Stimulated activated CD8-positive, alpha-beta memory T cell treated with anti-CD3 and anti-CD28 coated beads, Interleukin-15, amount 100 ng/mL, for 1 hour (primary cell): ENCODE results near the gene FAM184A.
"Not testable (repeated sequence)": the region's sequence is repeated elsewhere in the genome, so short reads cannot be mapped to it uniquely, and the experiment has no call there.

Experiments
- DNase-seq: peaks from one replicate; pipeline ENCODE4 v3.0.0-alpha.2; 2020; ENCODE audit warnings: low read depth

Gene FAM184A

GRCh38 chr6:119009266-119009665 lies 69.2 kb downstream of the FAM184A start:
- not testable (repeated sequence) for DNase-seq

- no peak for DNase-seq
These were observed 71.5 kb downstream of the FAM184A start for GRCh38 chr6:119006974-119007373.

GRCh38 chr6:119002069-119002468 lies 76.4 kb downstream of the FAM184A start:
- no peak for DNase-seq

GRCh38 chr6:118999494-119000040 lies 78.9 kb downstream of the FAM184A start:
- DNase-seq = no peak

- DNase-seq = not testable (repeated sequence)
These were observed 81.0 kb downstream of the FAM184A start for GRCh38 chr6:118997426-118997825.

GRCh38 chr6:118996289-118996820 lies 82.1 kb downstream of the FAM184A start:
- no peak for DNase-seq

- DNase-seq = no peak
These were observed 84.6 kb downstream of the FAM184A start for GRCh38 chr6:118993803-118994251.

- no peak for DNase-seq
These were observed 85.1 kb downstream of the FAM184A start for GRCh38 chr6:118993358-118993757.

- no peak for DNase-seq
These were observed 86.2 kb downstream of the FAM184A start for GRCh38 chr6:118992186-118992795.

GRCh38 chr6:118986312-118986711 lies 92.2 kb downstream of the FAM184A start:
- no peak for DNase-seq

GRCh38 chr6:118985123-118985830 lies 93.2 kb downstream of the FAM184A start:
- no peak for DNase-seq

- DNase-seq = no peak
These were observed 94.1 kb downstream of the FAM184A start for GRCh38 chr6:118984342-118984741.

- DNase-seq = no peak
These were observed 95.9 kb downstream of the FAM184A start for GRCh38 chr6:118982575-118982911.

- DNase-seq = no peak
These were observed 96.4 kb downstream of the FAM184A start for GRCh38 chr6:118981884-118982574.

GRCh38 chr6:118980063-118980462 lies 98.4 kb downstream of the FAM184A start:
- no peak for DNase-seq

- no peak for DNase-seq
These were observed 103.7 kb downstream of the FAM184A start for GRCh38 chr6:118974790-118975189.

GRCh38 chr6:118971682-118972081 lies 106.8 kb downstream of the FAM184A start:
- DNase-seq = no peak

GRCh38 chr6:118970866-118971265 lies 107.6 kb downstream of the FAM184A start:
- no peak for DNase-seq

GRCh38 chr6:118968416-118968815 lies 110.0 kb downstream of the FAM184A start:
- no peak for DNase-seq

GRCh38 chr6:118967239-118967638 lies 111.2 kb downstream of the FAM184A start:
- no peak for DNase-seq

GRCh38 chr6:118965843-118966370 lies 112.6 kb downstream of the FAM184A start:
- no peak for DNase-seq

- no peak for DNase-seq
These were observed 113.1 kb downstream of the FAM184A start for GRCh38 chr6:118965371-118965770.
